Suprapubic skin (tissue), 4 donors: Measurements from ENCODE around the gene DCUN1D3.

Experiments used
- POLR2A ChIP-seq, 2 donors: fragments of 450-650 bp; IDR thresholded peaks; one replicate each; pipeline ENCODE4 v1.6.1; 2017; ENCODE audit warnings: antibody characterized with exemption in 2 of 2, mild to moderate bottlenecking in 2 of 2, moderate library complexity in 2 of 2
- POLR2AphosphoS5 ChIP-seq, 3 donors: sonication (generic); formaldehyde crosslinking; IDR thresholded peaks; one replicate each; pipeline ENCODE4 v1.6.1; 2017; ENCODE audit warnings: antibody characterized with exemption in 3 of 3
- TF ChIP-seq, protein P1 (sequence below), 2 donors: fragments of 200-600 bp in 1 of 2; fragments of 450-650 bp in 1 of 2; sonication (generic) in 1 of 2; IDR thresholded peaks; one replicate each; pipeline ENCODE4 v1.5.1; 2016 to 2019; ENCODE audit warnings: antibody characterized with exemption in 2 of 2, mild to moderate bottlenecking in 1 of 2, moderate library complexity in 1 of 2

DNA sequence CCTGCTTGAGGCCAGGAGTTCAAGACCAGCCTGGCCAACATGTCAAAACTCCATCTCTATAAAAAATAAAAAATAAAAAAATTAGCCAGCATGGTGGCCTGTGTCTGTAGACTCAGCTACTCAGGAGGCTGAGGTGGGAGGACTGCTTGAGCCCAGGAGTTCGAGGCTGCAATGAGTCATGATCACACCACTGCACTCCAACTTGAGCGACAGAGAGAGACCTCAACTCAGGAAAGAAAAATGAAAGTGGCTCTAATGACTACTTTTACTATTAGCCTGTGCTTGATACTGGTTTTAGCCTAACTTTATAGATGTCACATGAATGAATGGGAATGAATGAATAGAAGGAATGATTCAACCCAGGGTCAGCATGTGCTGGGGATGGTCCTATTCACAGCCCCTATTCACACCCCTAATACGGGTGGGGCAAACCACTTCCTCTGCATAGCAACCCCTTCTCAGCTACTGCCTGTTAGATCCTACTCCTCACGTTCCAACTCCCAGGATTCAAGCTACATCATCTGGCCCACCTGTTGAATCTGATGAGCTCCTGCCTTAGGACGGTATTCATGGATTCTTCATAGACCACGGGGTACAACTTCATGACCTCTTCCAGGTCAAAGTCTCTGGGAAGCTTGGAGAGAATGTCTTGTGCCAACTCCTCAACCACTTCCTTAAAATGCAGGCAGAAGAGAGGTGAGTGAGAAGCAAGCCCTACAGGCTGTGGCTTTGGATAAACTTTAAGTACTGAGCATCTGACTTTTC, 40.9 kb upstream of the DCUN1D3 start:
- TF ChIP-seq, protein P1, sequence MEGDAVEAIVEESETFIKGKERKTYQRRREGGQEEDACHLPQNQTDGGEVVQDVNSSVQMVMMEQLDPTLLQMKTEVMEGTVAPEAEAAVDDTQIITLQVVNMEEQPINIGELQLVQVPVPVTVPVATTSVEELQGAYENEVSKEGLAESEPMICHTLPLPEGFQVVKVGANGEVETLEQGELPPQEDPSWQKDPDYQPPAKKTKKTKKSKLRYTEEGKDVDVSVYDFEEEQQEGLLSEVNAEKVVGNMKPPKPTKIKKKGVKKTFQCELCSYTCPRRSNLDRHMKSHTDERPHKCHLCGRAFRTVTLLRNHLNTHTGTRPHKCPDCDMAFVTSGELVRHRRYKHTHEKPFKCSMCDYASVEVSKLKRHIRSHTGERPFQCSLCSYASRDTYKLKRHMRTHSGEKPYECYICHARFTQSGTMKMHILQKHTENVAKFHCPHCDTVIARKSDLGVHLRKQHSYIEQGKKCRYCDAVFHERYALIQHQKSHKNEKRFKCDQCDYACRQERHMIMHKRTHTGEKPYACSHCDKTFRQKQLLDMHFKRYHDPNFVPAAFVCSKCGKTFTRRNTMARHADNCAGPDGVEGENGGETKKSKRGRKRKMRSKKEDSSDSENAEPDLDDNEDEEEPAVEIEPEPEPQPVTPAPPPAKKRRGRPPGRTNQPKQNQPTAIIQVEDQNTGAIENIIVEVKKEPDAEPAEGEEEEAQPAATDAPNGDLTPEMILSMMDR (IDR thresholded peaks at IDR 0.05), result no peak
- TF ChIP-seq POLR2AphosphoS5 (IDR thresholded peaks at IDR 0.05) (no peak), POLR2A (IDR thresholded peaks at IDR 0.05) (no peak)
